Mononuclear cell (primary cell): ENCODE data around the gene GPRC5D. TPM values are rescaled to one million over a fixed set of nuclear protein-coding genes. Genes with fewer than 3 reads are reported as not detected.

Source experiments
- H3K27me3 ChIP-seq: 2 replicates; pipeline ENCODE4 v1.6.0; 2011; ENCODE audit warnings: low read length, control low read depth; ENCODE audit not compliant: insufficient read depth
- H3K4me1 ChIP-seq: 2 replicates; pipeline ENCODE4 v1.5.1; 2011; ENCODE audit warnings: mild to moderate bottlenecking, low read length, control low read depth; ENCODE audit not compliant: insufficient read depth
- H3K4me3 ChIP-seq: 2 replicates; pipeline ENCODE4 v1.5.1; 2011; ENCODE audit warnings: mild to moderate bottlenecking, low read length, moderate library complexity
- H3K9me3 ChIP-seq: 2 replicates; pipeline ENCODE4 v1.5.1; 2011; ENCODE audit warnings: low read depth, mild to moderate bottlenecking, control low read depth, low read length
- total RNA-seq: library from RNA; depleted of rRNA; stranded (reverse); fragments of >200 nt; gene quantifications from one replicate; pipeline ENCODE4 v1.2.3, GENCODE V29; 2012

The GPRC5D gene
- total RNA-seq, 1 donor: 0.31 TPM

- Histone ChIP-seq H3K27me3 (no peaks in the 10 kb centered on the region), H3K4me3 (no peak overlapping the region), H3K4me1 (peaks cover 7% of the 10 kb centered on the region), H3K9me3 (no peaks in the 10 kb centered on the region)
Measured at GRCh38 chr12:12960639-12961209, 8.8 kb upstream of the GPRC5D start.

- H3K4me1 ChIP-seq: no peaks in the 10 kb centered on the region
- no peak overlapping the region for H3K4me3 ChIP-seq
- H3K9me3 ChIP-seq: no peaks in the 10 kb centered on the region
- H3K27me3 ChIP-seq: no peaks in the 10 kb centered on the region
Measured at GRCh38 chr12:12958886-12959285, 6.9 kb upstream of the GPRC5D start.

GRCh38 chr12:12954878-12955625 is 3.1 kb upstream of the GPRC5D start:
- Histone ChIP-seq H3K4me1 (no peaks in the 10 kb centered on the region), H3K27me3 (no peaks in the 10 kb centered on the region), H3K4me3 (no peak overlapping the region), H3K9me3 (no peaks in the 10 kb centered on the region)

- Histone ChIP-seq H3K9me3 (no peaks in the 10 kb centered on the region), H3K27me3 (no peaks in the 10 kb centered on the region), H3K4me1 (no peaks in the 10 kb centered on the region), H3K4me3 (no peak overlapping the region)
Measured at GRCh38 chr12:12954356-12954755, 2.4 kb upstream of the GPRC5D start.

- H3K9me3 ChIP-seq: no peaks in the 10 kb centered on the region
- H3K27me3 ChIP-seq: no peaks in the 10 kb centered on the region
- H3K4me1 ChIP-seq: no peaks in the 10 kb centered on the region
Measured at GRCh38 chr12:12951504-12951903, 466 bp downstream of the GPRC5D start.

GRCh38 chr12:12947902-12948301 is 4.1 kb downstream of the GPRC5D start:
- H3K27me3 ChIP-seq: no peaks in the 10 kb centered on the region
- H3K4me1 ChIP-seq: no peaks in the 10 kb centered on the region
- H3K9me3 ChIP-seq: no peaks in the 10 kb centered on the region
- H3K4me3 ChIP-seq: no peak overlapping the region

More at GRCh38 chr12:12951504-12951903, 466 bp downstream of the GPRC5D start:
- no peak overlapping the region for H3K4me3 ChIP-seq

- H3K9me3 ChIP-seq: no peaks in the 10 kb centered on the region
- no peaks in the 10 kb centered on the region for H3K27me3 ChIP-seq
- no peak overlapping the region for H3K4me3 ChIP-seq
- no peaks in the 10 kb centered on the region for H3K4me1 ChIP-seq
Measured at GRCh38 chr12:12946686-12947355, 5.1 kb downstream of the GPRC5D start.

- Histone ChIP-seq H3K27me3 (no peaks in the 10 kb centered on the region), H3K9me3 (no peaks in the 10 kb centered on the region), H3K4me3 (no peak overlapping the region), H3K4me1 (no peaks in the 10 kb centered on the region)
Measured at GRCh38 chr12:12945591-12945990, 6.4 kb downstream of the GPRC5D start.

- H3K9me3 ChIP-seq: no peaks in the 10 kb centered on the region
- H3K27me3 ChIP-seq: no peaks in the 10 kb centered on the region
- H3K4me3 ChIP-seq: no peak overlapping the region
- no peaks in the 10 kb centered on the region for H3K4me1 ChIP-seq
Measured at GRCh38 chr12:12943586-12944260, 8.2 kb downstream of the GPRC5D start.

- H3K27me3 ChIP-seq: no peaks in the 10 kb centered on the region
- H3K4me1 ChIP-seq: no peaks in the 10 kb centered on the region
- H3K4me3 ChIP-seq: no peak overlapping the region
- H3K9me3 ChIP-seq: no peaks in the 10 kb centered on the region
Measured at GRCh38 chr12:12941450-12942350, 10.3 kb downstream of the GPRC5D start.

- H3K27me3 ChIP-seq: no peaks in the 10 kb centered on the region
- no peaks in the 10 kb centered on the region for H3K4me1 ChIP-seq
- no peak overlapping the region for H3K4me3 ChIP-seq
- no peaks in the 10 kb centered on the region for H3K9me3 ChIP-seq
Measured at GRCh38 chr12:12939888-12940287, 12.1 kb downstream of the GPRC5D start.

GRCh38 chr12:12938541-12938940 is 13.4 kb downstream of the GPRC5D start:
- Histone ChIP-seq H3K9me3 (no peaks in the 10 kb centered on the region), H3K4me1 (no peaks in the 10 kb centered on the region), H3K27me3 (no peaks in the 10 kb centered on the region), H3K4me3 (no peak overlapping the region)

- no peaks in the 10 kb centered on the region for H3K27me3 ChIP-seq
- no peaks in the 10 kb centered on the region for H3K4me1 ChIP-seq
- H3K9me3 ChIP-seq: no peaks in the 10 kb centered on the region
- no peak overlapping the region for H3K4me3 ChIP-seq
Measured at GRCh38 chr12:12936983-12937491, 14.9 kb downstream of the GPRC5D start.

- H3K9me3 ChIP-seq: no peaks in the 10 kb centered on the region
- H3K27me3 ChIP-seq: no peaks in the 10 kb centered on the region
- H3K4me1 ChIP-seq: no peaks in the 10 kb centered on the region
- no peak overlapping the region for H3K4me3 ChIP-seq
Measured at GRCh38 chr12:12934556-12934955, 17.4 kb downstream of the GPRC5D start.
